ENCODE measurements around the gene MOGAT1. TPM values are rescaled to one million over a fixed set of nuclear protein-coding genes. Genes with fewer than 3 reads are reported as not detected.

The MOGAT1 gene, protein sequence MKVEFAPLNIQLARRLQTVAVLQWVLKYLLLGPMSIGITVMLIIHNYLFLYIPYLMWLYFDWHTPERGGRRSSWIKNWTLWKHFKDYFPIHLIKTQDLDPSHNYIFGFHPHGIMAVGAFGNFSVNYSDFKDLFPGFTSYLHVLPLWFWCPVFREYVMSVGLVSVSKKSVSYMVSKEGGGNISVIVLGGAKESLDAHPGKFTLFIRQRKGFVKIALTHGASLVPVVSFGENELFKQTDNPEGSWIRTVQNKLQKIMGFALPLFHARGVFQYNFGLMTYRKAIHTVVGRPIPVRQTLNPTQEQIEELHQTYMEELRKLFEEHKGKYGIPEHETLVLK
- not detected for total RNA-seq
- polyA plus RNA-seq, result not detected
- 0 reads per million in 6 experiments for total RNA-seq

DNA sequence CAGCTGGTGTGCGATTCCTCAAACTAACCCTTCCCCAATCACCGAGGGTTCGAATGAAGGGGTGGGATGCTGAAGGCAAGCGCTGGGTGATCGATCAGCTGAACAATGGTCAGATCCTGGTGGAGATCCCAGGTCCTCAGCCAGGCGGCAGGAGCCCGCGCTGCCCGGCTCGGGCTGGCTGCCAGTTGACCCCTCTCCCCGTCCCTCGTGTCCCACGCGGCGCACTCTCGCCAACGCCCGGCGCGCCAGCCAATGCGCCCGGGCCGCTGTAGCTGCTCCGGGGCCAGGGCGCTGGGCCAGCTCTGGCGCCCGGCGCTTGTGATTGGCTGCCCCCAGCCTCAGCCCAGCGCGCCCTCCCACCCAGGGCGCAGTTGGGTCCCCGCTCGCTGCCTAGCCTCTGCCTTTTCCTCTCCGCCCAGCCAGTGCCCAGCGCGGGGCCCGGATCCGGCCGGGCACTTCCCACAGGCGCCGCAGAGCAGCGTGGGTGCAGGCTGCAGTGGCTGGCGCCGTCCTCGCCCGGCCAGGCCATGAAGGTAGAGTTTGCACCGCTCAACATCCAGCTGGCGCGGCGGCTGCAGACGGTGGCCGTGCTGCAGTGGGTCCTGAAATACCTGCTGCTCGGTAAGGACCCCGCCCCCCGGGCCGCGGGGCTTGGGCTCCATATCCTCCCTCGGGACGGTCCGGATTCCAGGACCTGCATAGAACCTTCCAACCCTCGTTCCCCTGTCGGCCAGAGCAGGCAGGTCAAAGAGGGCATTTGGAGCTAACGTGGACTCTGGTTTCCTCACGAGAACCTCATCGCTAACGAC is at the start of gene MOGAT1:
Gene MOGAT1, plus strand, starts transcription at position 400 of the 809 bp plus-strand sequence. Its CDS starts 128 bp downstream, at position 528.
- H3K4me1 Mint-ChIP-seq, result peaks cover 7 to 13% (median 11%) of the 10 kb centered on the region in 4 donors
- ATAC-seq, result peak; percentile 54 to 60
- H3K27me3 Mint-ChIP-seq, result peaks cover 34 to 67% (median 54%) of the 10 kb centered on the region in 5 donors
- H3K36me3 Mint-ChIP-seq, result peaks cover 0 to 3% (median 2%) of the 10 kb centered on the region in 3 donors
- POLR2A ChIA-PET, result no interaction called here
- peak within 1 kb of the TSS in 9 of 10 donors; percentile 45 to 76 (median 67) for H3K4me3 Mint-ChIP-seq
- H3K9me3 Mint-ChIP-seq, result peaks cover 0 to 1% (median 0%) of the 10 kb centered on the region in 9 donors
- H3K27ac Mint-ChIP-seq, result peak within 1 kb of the TSS in 1 of 10 donors; percentile 49
- no peak for DNase-seq

DNA sequence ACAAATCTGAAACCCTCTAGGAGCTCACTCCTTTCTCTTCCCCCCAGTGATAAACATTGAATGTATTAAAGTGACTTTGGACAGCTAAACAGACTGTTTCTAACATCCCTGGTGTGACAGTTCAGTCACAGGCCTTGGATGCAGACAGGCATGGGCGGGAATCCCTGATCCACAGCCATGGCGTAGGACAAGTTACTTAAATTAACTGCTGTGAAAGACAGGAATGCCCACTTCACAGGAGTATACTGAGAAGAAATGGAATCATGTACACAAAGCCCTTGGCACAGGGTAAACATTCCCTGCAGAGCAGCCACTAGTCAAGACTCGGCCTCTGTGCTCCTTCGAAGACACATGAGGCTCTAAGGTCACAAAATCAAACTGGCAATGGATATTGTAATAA is 49.6 kb upstream of the MOGAT1 start:
- peaks cover 8 to 81% (median 25%) of the 10 kb centered on the region in 3 donors for H3K36me3 Mint-ChIP-seq
- H3K27ac Mint-ChIP-seq, result peak overlapping the region in 2 of 10 donors; percentile 12 to 31

DNA sequence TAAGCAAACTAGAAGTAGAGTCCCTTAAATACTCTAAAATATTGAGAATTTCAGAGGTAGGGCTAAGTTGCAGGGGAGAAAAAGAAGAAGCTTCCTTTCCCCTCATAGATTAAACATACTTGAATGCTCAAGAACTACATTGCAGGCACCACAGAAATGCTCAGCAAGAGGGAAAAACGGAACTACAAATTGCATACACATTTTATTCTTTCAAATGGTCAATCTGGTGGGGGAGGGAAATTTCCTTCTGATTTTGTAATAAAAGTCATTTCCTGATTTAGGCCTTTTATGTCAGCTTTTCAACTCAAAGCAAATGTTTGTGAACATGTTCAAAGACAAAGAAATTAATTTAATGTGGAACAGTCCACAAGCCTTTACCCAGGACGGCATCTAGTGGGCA is 48.5 kb upstream of the MOGAT1 start:
- POLR2A ChIA-PET, result no interaction called here
- DNase-seq (no peak), ATAC-seq (no peak)
- no peak overlapping the region for H3K4me3 Mint-ChIP-seq
- no peaks in the 10 kb centered on the region for H3K27me3 Mint-ChIP-seq
- H3K36me3 Mint-ChIP-seq, result peaks cover 17 to 86% (median 29%) of the 10 kb centered on the region in 3 donors
- no peak overlapping the region for H3K27ac Mint-ChIP-seq
- H3K4me1 Mint-ChIP-seq, result peaks cover 0 to 6% (median 2%) of the 10 kb centered on the region in 4 donors
- H3K9me3 Mint-ChIP-seq, result no peaks in the 10 kb centered on the region

More for the DNA sequence above, 49.6 kb upstream of the MOGAT1 start:
- POLR2A ChIA-PET, result no interaction called here
- DNase-seq (no peak), ATAC-seq (no peak)
- Mint-ChIP-seq H3K27me3 (no peaks in the 10 kb centered on the region), H3K9me3 (no peaks in the 10 kb centered on the region), H3K4me3 (no peak overlapping the region), H3K4me1 (peaks cover 0 to 6% (median 2%) of the 10 kb centered on the region in 4 donors)

DNA sequence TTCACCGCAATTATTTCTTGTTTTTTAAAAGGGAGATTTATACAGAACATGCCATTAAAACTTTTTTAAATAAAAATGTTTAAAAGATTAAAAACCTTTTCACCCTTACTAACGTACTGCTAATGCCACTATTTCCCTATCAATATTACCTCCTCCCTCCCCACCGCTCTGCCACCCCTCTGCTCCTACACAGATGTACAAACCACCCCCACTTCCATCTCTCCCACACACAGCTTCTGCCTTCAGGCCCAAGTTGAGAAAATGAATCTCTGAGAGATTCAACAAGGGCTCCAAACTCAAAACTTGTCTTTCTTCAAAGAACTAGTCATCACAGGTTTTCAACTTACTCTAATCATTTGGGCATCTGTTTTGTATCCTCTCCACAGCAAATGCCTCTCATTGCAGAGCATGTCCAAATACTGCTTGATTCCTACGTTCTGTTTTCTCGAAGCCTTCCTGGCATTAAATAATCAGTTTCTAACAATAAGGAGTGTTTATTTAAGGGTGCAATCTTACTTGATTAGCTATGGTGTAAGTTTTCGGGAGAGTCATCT is 47.6 kb upstream of the MOGAT1 start:
- no peak overlapping the region for H3K4me3 Mint-ChIP-seq
- no peaks in the 10 kb centered on the region for H3K27me3 Mint-ChIP-seq
- no peaks in the 10 kb centered on the region for H3K9me3 Mint-ChIP-seq
- peaks cover 0 to 6% (median 2%) of the 10 kb centered on the region in 4 donors for H3K4me1 Mint-ChIP-seq
- DNase-seq (no peak), ATAC-seq (no peak)
- peaks cover 17 to 87% (median 28%) of the 10 kb centered on the region in 3 donors for H3K36me3 Mint-ChIP-seq
- peak overlapping the region in 3 of 10 donors; percentile 32 to 41 (median 35) for H3K27ac Mint-ChIP-seq
- POLR2A ChIA-PET, result no interaction called here

DNA sequence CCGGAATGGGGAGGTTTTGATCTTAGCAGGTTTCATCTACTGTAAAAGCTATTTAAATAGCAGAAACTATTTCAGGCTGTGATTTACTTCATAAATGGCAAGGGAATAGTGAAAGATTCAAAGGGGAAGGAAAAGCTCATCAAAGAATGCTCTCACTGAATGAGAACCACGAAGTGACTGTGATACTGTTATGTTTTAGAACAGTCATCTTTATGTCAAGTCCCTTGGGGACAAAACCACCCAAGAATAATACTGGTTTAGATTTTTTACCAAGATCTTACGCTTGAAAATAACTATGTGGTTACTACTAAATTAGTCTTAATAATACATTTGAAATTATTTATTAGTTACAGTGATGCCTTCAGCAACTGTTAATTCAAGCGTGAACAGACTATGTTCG is 43.7 kb upstream of the MOGAT1 start:
- POLR2A ChIA-PET, result no interaction called here
- Mint-ChIP-seq H3K4me1 (peaks cover 0 to 5% (median 0%) of the 10 kb centered on the region in 4 donors), H3K27me3 (no peaks in the 10 kb centered on the region), H3K4me3 (no peak overlapping the region), H3K36me3 (peaks cover 13 to 93% (median 52%) of the 10 kb centered on the region in 3 donors), H3K9me3 (no peaks in the 10 kb centered on the region), H3K27ac (no peak overlapping the region)
- ATAC-seq, result no peak
- DNase-seq, result no peak

DNA sequence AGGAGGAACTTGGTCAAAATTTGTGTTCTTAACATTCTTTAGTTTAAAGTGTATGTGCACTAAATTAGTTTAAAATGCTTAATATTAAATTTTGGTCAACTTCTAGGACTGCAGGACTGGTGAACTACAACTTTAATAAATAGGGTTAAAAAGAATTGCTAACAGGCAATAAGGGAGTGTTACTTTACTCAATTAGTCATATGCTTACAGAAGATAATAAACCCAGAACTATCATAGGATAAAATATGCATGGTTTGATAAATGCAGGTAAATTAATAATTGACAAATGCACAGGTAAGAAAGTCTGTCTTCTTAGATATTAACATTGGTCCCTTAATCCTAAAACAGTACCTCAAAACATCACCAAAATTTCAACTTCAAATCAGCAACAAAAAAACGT is 36.2 kb upstream of the MOGAT1 start:
- POLR2A ChIA-PET, result no interaction called here

DNA sequence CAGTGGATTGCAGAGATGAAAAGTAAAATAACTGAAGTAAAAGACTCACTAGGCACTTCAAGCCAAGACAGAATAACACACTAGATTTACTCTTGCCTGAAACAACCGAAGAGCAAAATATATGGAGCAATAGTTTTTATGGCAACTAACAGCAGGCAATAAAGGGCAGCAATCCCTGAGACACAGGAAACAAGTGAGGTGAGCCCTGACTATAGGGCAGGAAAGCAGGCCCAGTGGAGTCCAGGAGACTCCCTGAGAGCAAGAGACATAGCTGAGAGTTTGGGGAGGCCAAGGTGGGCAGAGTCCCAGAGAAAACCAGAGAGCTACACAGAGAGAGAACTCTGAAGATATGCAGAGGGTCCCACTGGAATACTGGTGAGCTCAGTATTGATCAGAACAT is 34.4 kb upstream of the MOGAT1 start:
- POLR2A ChIA-PET, result no interaction called here
- Mint-ChIP-seq H3K27ac (no peak overlapping the region), H3K4me1 (peaks cover 1 to 15% (median 7%) of the 10 kb centered on the region in 4 donors), H3K9me3 (no peaks in the 10 kb centered on the region), H3K36me3 (peaks cover 17 to 89% (median 42%) of the 10 kb centered on the region in 3 donors), H3K4me3 (no peak overlapping the region), H3K27me3 (no peaks in the 10 kb centered on the region)
- no peak for ATAC-seq
- no peak for DNase-seq

More for the DNA sequence above, 36.2 kb upstream of the MOGAT1 start:
- no peak for DNase-seq
- Mint-ChIP-seq H3K27ac (peak overlapping the region in 1 of 10 donors; percentile 11), H3K36me3 (peaks cover 17 to 90% (median 48%) of the 10 kb centered on the region in 3 donors), H3K4me3 (no peak overlapping the region), H3K9me3 (no peaks in the 10 kb centered on the region), H3K27me3 (no peaks in the 10 kb centered on the region), H3K4me1 (peaks cover 1 to 15% (median 5%) of the 10 kb centered on the region in 4 donors)
- ATAC-seq, result no peak

DNA sequence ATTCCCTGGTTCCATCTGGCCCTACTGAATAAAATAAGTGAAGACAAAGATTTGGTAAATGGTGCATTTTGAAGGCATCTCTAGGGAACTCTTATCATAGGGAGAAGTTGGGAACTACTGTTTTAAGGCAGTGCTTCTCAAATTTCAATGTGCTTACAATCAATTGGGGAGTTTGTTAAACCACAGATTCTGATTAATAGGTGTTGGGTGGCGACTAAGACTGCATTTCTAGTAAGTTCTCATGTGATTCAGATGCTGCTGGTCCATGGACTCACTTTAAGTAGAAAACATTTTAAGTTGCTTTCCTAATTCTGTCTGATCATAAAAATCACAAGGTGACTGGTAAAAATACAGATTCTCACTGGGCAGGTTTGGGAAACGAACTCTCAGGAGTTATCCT is 30.1 kb upstream of the MOGAT1 start:
- POLR2A ChIA-PET, result no interaction called here
- Mint-ChIP-seq H3K27me3 (no peaks in the 10 kb centered on the region), H3K9me3 (no peaks in the 10 kb centered on the region)

DNA sequence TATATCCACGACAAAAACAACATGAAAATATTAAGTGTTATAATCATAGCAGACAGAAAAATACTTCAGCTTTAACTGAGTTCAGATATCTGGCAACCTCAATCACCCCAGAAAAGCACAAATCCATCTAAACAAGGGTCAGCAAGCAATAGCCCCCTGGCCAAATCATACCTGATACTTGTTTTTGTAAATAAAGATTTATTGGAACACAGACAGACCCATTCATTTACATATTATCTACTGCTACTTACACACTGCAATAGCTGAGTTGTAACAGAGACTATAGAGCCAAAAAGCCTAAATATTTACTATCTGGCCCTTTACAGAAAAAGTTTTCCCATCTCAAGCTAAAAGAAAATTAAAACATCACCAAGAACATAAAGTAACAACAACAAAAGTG is 28.3 kb upstream of the MOGAT1 start:
- Mint-ChIP-seq H3K36me3 (peaks cover 15 to 87% (median 31%) of the 10 kb centered on the region in 3 donors), H3K4me1 (peaks cover 2 to 23% (median 15%) of the 10 kb centered on the region in 4 donors), H3K27ac (peak overlapping the region in 1 of 10 donors; percentile 18), H3K9me3 (no peaks in the 10 kb centered on the region), H3K27me3 (no peaks in the 10 kb centered on the region), H3K4me3 (no peak overlapping the region)
- no peak for ATAC-seq
- no peak for DNase-seq
- POLR2A ChIA-PET, result no interaction called here

More for the DNA sequence above, 30.1 kb upstream of the MOGAT1 start:
- Mint-ChIP-seq H3K27ac (peak overlapping the region in 2 of 10 donors; percentile 54 to 55), H3K36me3 (peaks cover 26 to 87% (median 42%) of the 10 kb centered on the region in 3 donors), H3K4me1 (peaks cover 2 to 27% (median 18%) of the 10 kb centered on the region in 4 donors), H3K4me3 (no peak overlapping the region)
- no peak for ATAC-seq
- no peak for DNase-seq

DNA sequence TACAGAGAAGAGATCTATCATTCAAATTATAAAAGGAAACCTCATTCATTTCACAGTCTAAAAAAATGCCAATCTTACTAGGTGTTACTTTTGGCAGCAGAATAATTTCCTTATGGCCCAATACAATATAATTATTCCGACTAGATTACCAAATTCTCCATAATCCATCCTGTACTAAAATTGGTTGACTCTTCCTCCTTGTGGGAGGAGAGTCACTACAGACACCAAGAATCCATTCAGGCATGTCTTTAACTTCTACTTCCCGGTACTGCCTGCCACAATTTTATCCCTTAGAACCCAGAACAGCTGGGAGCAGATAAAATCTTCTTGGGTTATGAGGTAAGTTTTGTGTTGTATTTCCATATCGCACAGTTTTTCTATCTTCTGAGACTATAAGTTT is 25.4 kb upstream of the MOGAT1 start:
- no peak overlapping the region for H3K4me3 Mint-ChIP-seq
- no peak for DNase-seq
- no peaks in the 10 kb centered on the region for H3K9me3 Mint-ChIP-seq
- no peak for ATAC-seq
- H3K27ac Mint-ChIP-seq, result peak overlapping the region in 2 of 10 donors; percentile 19 to 22
- H3K27me3 Mint-ChIP-seq, result no peaks in the 10 kb centered on the region
- peaks cover 10 to 83% (median 27%) of the 10 kb centered on the region in 3 donors for H3K36me3 Mint-ChIP-seq
- H3K4me1 Mint-ChIP-seq, result peaks cover 9 to 46% (median 26%) of the 10 kb centered on the region in 4 donors
- POLR2A ChIA-PET, result no interaction called here

DNA sequence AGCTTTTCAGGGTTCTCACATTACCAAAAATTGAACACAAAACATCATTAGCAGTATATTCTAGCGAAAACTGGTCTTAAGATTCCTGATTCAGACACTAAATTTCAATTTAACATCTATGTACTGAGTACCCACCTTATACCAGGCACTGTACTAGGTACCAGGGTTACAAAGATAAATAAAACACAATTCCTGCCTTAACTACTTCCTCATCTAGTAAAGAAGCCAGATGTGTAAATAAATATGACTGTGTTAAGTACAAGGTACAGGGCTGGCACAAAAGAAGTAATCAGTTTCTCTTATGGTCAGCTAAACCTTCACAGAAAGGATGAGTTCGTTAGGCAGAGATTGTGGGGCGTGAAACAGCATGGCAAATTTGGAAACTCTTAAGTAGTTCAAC is 21.7 kb upstream of the MOGAT1 start:
- H3K27ac Mint-ChIP-seq, result peak overlapping the region in 1 of 10 donors; percentile 7
- ATAC-seq (no peak), DNase-seq (no peak)
- POLR2A ChIA-PET, result no interaction called here
- no peaks in the 10 kb centered on the region for H3K9me3 Mint-ChIP-seq
- peaks cover 23 to 60% (median 46%) of the 10 kb centered on the region in 4 donors for H3K4me1 Mint-ChIP-seq
- peak overlapping the region in 1 of 10 donors; percentile 23 for H3K4me3 Mint-ChIP-seq
- H3K36me3 Mint-ChIP-seq, result peaks cover 4 to 52% (median 16%) of the 10 kb centered on the region in 3 donors
- no peaks in the 10 kb centered on the region for H3K27me3 Mint-ChIP-seq

DNA sequence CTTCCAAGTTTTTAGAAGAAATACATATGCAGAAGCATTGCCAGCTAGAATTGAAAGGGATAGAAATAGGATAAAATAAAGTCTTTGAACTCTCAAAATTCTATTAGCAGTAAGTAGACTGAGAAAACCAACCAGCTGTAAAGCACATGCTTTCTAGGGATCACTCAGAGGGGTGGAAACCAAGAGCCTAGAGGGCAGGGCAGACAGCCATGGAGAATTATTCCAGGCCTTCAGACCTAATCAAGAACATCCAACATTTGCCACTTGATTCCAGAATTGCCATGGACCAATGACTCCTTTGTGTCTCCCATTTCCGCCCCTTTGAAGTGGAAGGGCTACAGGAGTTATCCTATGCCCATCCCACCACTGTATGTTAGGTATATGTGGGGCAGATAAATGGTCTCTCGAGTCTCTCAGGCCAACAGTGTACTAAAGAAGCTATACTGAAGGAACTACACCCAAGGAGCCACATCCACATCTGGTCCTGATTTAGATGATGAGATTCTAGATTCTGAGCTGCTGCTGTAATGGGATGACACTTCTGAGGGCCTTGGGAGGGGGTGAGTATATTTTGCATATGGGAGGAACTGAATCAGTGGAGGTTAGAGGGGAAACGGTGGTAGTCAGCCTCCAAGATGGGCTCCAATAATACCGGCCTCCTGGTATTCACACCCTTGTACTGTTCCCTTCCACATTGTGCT is 19.6 kb upstream of the MOGAT1 start:
- Mint-ChIP-seq H3K4me1 (peaks cover 31 to 71% (median 57%) of the 10 kb centered on the region in 4 donors), H3K27me3 (no peaks in the 10 kb centered on the region), H3K4me3 (peak overlapping the region in 3 of 10 donors; percentile 7 to 69 (median 19)), H3K27ac (peak overlapping the region in 4 of 10 donors; percentile 7 to 58 (median 24)), H3K9me3 (no peaks in the 10 kb centered on the region), H3K36me3 (peaks cover 0 to 33% (median 5%) of the 10 kb centered on the region in 3 donors)
- DNase-seq (no peak), ATAC-seq (no peak)
- POLR2A ChIA-PET, result no interaction called here

All from naive thymus-derived CD8-positive, alpha-beta T cell (primary cell).